Tibial nerve (tissue), 4 donors: ENCODE results near the gene MICAL2. TPM values are rescaled to one million over a fixed set of nuclear protein-coding genes. Genes with fewer than 3 reads are reported as not detected.

Experiments
- DNase-seq, 2 donors: peaks; one replicate each; pipeline ENCODE4 v3.0.0-alpha.2; 2019; ENCODE audit warnings: low spot score in 2 of 2
- H3K27ac ChIP-seq, 4 donors: fragments of 200-600 bp; sonication (generic) in 3 of 4; one replicate each; pipeline ENCODE4 v1.5.1; 2017 to 2019; ENCODE audit warnings: mild to moderate bottlenecking in 1 of 4
- H3K27me3 ChIP-seq, 2 donors: fragments of 200-600 bp; sonication (generic) in 1 of 2; one replicate each; pipeline versions ENCODE4 v1.5.1 to v1.6.0; 2017 to 2019
- H3K36me3 ChIP-seq, 3 donors: fragments of 200-600 bp; sonication (generic); one replicate each; pipeline ENCODE4 v1.5.1; 2018 to 2019
- H3K4me1 ChIP-seq, 4 donors: fragments of 200-600 bp; sonication (generic) in 3 of 4; one replicate each; pipeline ENCODE4 v1.5.1; 2017 to 2019
- H3K4me3 ChIP-seq, 4 donors: fragments of 200-600 bp; sonication (generic) in 3 of 4; one replicate each; pipeline ENCODE4 v1.5.1; 2017 to 2019; ENCODE audit warnings: mild to moderate bottlenecking in 1 of 4, moderate library complexity in 1 of 4
- H3K9me3 ChIP-seq, 4 donors: fragments of 200-600 bp; sonication (generic) in 3 of 4; one replicate each; pipeline ENCODE4 v1.5.1; 2017 to 2019
- EP300 ChIP-seq, 2 donors: sonication (generic); formaldehyde crosslinking; IDR thresholded peaks; one replicate each; pipeline ENCODE4 v1.6.1; 2017; ENCODE audit warnings: antibody characterized with exemption in 2 of 2, mild to moderate bottlenecking in 1 of 2
- POLR2A ChIP-seq, 2 donors: fragments of 450-650 bp; IDR thresholded peaks; one replicate each; pipeline ENCODE4 v1.6.1; 2017; ENCODE audit warnings: antibody characterized with exemption in 2 of 2, mild to moderate bottlenecking in 2 of 2, moderate library complexity in 2 of 2
- WGBS, 2 donors: methylation state at CpG; one replicate each; pipeline ENCODE4 v1.1.5; 2018; 5-methylcytosine and 5-hydroxymethylcytosine counted together
- total RNA-seq, 4 donors: library from RNA; depleted of rRNA; stranded (reverse); fragments of >200 nt; gene quantifications; one replicate each; pipeline ENCODE4 v1.1.0, GENCODE V29; 2016
- TF ChIP-seq, protein P1 (sequence below), 5 experiments: fragments of 200-600 bp in 3 of 5; fragments of 450-650 bp in 2 of 5; sonication (generic) in 3 of 5; IDR thresholded peaks; one replicate each; pipeline ENCODE4 v1.5.1; 2016 to 2019; ENCODE audit warnings: antibody characterized with exemption in 5 of 5, mild to moderate bottlenecking in 3 of 5, moderate library complexity in 2 of 5

MICAL2 gene
- total RNA-seq, 4 donors from 2014 or later, result 87.0 to 136 (median 101) TPM

DNA sequence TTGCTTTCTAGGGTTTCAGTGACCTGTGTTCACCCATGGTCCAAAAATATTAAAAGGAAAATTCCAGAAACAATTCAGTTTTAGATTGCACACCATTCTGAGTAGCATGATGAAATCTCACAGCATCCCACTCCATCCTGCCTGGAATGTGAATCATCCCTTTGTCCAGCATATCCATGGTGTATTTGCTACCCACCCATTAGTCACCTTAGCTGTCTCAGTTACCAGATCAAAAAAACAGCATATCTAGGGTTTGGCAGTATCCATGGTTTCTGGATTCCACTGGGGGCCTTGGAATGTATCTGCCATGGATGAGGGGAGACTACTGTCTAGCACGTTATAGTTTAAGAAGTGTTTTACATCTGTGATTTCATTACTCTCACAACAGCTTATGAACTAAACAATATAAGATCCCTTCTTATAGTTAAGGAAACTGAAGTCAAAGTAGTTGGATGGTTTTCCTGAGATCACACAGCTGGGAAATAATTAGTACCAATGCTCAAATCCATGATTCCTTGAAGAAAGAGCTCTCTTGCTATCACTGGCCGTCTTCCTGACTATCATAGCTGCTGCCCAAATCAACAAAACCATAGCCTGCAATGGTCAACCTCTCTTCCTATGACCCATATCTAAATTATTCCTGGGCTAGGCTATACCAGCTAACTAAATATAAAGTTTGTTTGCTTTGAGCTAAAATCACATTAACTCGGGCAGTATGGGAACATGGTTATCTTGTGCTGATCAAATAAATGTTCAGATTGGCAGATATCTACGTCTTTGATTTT, 122.6 kb downstream of the MICAL2 start:
- peaks cover 0 to 35% (median 0%) of the 10 kb centered on the region in 3 donors for H3K36me3 ChIP-seq
- 57 to 71% methylated on average over 4 of the region's 4 CpGs for WGBS, 2 donors
- TF ChIP-seq, protein P1, sequence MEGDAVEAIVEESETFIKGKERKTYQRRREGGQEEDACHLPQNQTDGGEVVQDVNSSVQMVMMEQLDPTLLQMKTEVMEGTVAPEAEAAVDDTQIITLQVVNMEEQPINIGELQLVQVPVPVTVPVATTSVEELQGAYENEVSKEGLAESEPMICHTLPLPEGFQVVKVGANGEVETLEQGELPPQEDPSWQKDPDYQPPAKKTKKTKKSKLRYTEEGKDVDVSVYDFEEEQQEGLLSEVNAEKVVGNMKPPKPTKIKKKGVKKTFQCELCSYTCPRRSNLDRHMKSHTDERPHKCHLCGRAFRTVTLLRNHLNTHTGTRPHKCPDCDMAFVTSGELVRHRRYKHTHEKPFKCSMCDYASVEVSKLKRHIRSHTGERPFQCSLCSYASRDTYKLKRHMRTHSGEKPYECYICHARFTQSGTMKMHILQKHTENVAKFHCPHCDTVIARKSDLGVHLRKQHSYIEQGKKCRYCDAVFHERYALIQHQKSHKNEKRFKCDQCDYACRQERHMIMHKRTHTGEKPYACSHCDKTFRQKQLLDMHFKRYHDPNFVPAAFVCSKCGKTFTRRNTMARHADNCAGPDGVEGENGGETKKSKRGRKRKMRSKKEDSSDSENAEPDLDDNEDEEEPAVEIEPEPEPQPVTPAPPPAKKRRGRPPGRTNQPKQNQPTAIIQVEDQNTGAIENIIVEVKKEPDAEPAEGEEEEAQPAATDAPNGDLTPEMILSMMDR (IDR thresholded peaks at IDR 0.05), result no peak
- H3K9me3 ChIP-seq, result no peaks in the 10 kb centered on the region
- peak overlapping the region in 3 of 4 donors; percentile 15 to 85 (median 75) for H3K27ac ChIP-seq
- no peak for DNase-seq
- H3K4me3 ChIP-seq, result no peak overlapping the region
- peaks cover 0 to 41% (median 2%) of the 10 kb centered on the region in 4 donors for H3K4me1 ChIP-seq
- no peaks in the 10 kb centered on the region for H3K27me3 ChIP-seq

DNA sequence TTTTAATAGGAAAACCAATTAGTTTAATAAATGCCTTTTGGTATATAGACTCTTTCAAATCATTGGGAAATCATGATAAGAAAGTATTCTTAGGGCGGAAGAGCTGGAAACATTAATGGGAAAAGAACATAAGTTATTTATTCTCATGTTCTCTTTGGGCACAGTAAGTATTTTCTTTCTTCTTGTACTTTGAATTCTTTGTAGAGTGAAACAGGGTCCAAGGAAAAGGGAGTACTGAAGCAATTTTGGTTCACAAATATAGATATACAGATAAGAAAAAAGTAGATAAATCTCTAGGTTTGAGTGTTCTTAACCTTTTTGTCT, 123.2 kb downstream of the MICAL2 start:
- H3K4me1 ChIP-seq, result peaks cover 0 to 41% (median 2%) of the 10 kb centered on the region in 4 donors
- WGBS, 2 donors, result 65 to 78% methylated on average over 1 of the region's 1 CpG

GRCh38 chr11:12234221-12234620, 123.8 kb downstream of the MICAL2 start:
- H3K4me1 ChIP-seq, result peaks cover 0 to 41% (median 2%) of the 10 kb centered on the region in 4 donors

More for the DNA sequence above, 123.2 kb downstream of the MICAL2 start:
- peak overlapping the region; percentile 33 to 85 (median 60) for H3K27ac ChIP-seq
- no peaks in the 10 kb centered on the region for H3K9me3 ChIP-seq
- peaks cover 0 to 29% (median 0%) of the 10 kb centered on the region in 3 donors for H3K36me3 ChIP-seq
- H3K27me3 ChIP-seq, result no peaks in the 10 kb centered on the region
- DNase-seq, result no peak
- H3K4me3 ChIP-seq, result no peak overlapping the region
- TF ChIP-seq EP300 (IDR thresholded peaks at IDR 0.05), result no peak
- TF ChIP-seq, protein P1 (IDR thresholded peaks at IDR 0.05), result no peak
- no peak for TF ChIP-seq POLR2A (IDR thresholded peaks at IDR 0.05)

GRCh38 chr11:12235080-12235479, 124.7 kb downstream of the MICAL2 start:
- WGBS, 2 donors, result 88 to 95% methylated on average over 6 of the region's 6 CpGs
- H3K4me1 ChIP-seq, result peaks cover 0 to 45% (median 2%) of the 10 kb centered on the region in 4 donors
- peak overlapping the region in 3 of 4 donors; percentile 62 to 85 (median 75) for H3K27ac ChIP-seq
- DNase-seq, result no peak
- peaks cover 0 to 14% (median 0%) of the 10 kb centered on the region in 3 donors for H3K36me3 ChIP-seq
- H3K4me3 ChIP-seq, result no peak overlapping the region
- no peaks in the 10 kb centered on the region for H3K9me3 ChIP-seq
- no peaks in the 10 kb centered on the region for H3K27me3 ChIP-seq
- no peak for TF ChIP-seq EP300 (IDR thresholded peaks at IDR 0.05)
- no peak for TF ChIP-seq POLR2A (IDR thresholded peaks at IDR 0.05)
- TF ChIP-seq, protein P1 (IDR thresholded peaks at IDR 0.05), result no peak

More at GRCh38 chr11:12234221-12234620, 123.8 kb downstream of the MICAL2 start:
- Histone ChIP-seq H3K4me3 (no peak overlapping the region), H3K36me3 (peaks cover 0 to 23% (median 0%) of the 10 kb centered on the region in 3 donors), H3K27me3 (no peaks in the 10 kb centered on the region), H3K27ac (peak overlapping the region; percentile 33 to 85 (median 60)), H3K9me3 (no peaks in the 10 kb centered on the region)
- DNase-seq, result peak in 1 of 2 donors; percentile 53
- TF ChIP-seq POLR2A (IDR thresholded peaks at IDR 0.05) (no peak), EP300 (IDR thresholded peaks at IDR 0.05) (peak in 1 of 2 donors; percentile 88)
- WGBS, 2 donors, result 21 to 22% methylated on average over 1 of the region's 1 CpG

- WGBS, 2 donors, result 91 to 92% methylated on average over 3 of the region's 3 CpGs
- no peak for DNase-seq
- Histone ChIP-seq H3K9me3 (no peaks in the 10 kb centered on the region), H3K27ac (peak overlapping the region; percentile 27 to 85 (median 62)), H3K4me1 (peaks cover 0 to 46% (median 2%) of the 10 kb centered on the region in 4 donors), H3K36me3 (peaks cover 0 to 13% (median 0%) of the 10 kb centered on the region in 3 donors), H3K4me3 (no peak overlapping the region), H3K27me3 (no peaks in the 10 kb centered on the region)
- TF ChIP-seq POLR2A (IDR thresholded peaks at IDR 0.05) (no peak), EP300 (IDR thresholded peaks at IDR 0.05) (no peak)
- TF ChIP-seq, protein P1 (IDR thresholded peaks at IDR 0.05), result no peak
Observed at GRCh38 chr11:12235553-12235946, 125.2 kb downstream of the MICAL2 start.
